GM21786 (cell line): ENCODE data around the gene RAI1.
"Not testable (repeated sequence)": the region's sequence is repeated elsewhere in the genome, so short reads cannot be mapped to it uniquely, and the experiment has no call there.

Experiments
- ATAC-seq: cut with Tn5 transposase; IDR thresholded peaks from one replicate; pipeline ENCODE4 v1.9.1; 2021; ENCODE audit not compliant: unreplicated experiment

The RAI1 gene

GRCh38 chr17:17664064-17664452 lies 17.2 kb upstream of the RAI1 start:
- ATAC-seq: no peak

- ATAC-seq: no peak
Observed at GRCh38 chr17:17665255-17665654, 16.0 kb upstream of the RAI1 start.

- no peak for ATAC-seq
Observed at GRCh38 chr17:17666111-17666714, 15.0 kb upstream of the RAI1 start.

- no peak for ATAC-seq
Observed at GRCh38 chr17:17667231-17667630, 14.0 kb upstream of the RAI1 start.

- no peak for ATAC-seq
Observed at GRCh38 chr17:17667947-17668346, 13.3 kb upstream of the RAI1 start.

GRCh38 chr17:17668358-17668757 lies 12.9 kb upstream of the RAI1 start:
- ATAC-seq: no peak

GRCh38 chr17:17668775-17669579 lies 12.3 kb upstream of the RAI1 start:
- ATAC-seq: no peak

- ATAC-seq: no peak
Observed at GRCh38 chr17:17669580-17670235, 11.6 kb upstream of the RAI1 start.

GRCh38 chr17:17670701-17671305 lies 10.5 kb upstream of the RAI1 start:
- no peak for ATAC-seq

GRCh38 chr17:17671369-17672129 lies 9.7 kb upstream of the RAI1 start:
- ATAC-seq: no peak

GRCh38 chr17:17672453-17673368 lies 8.5 kb upstream of the RAI1 start:
- ATAC-seq: no peak

GRCh38 chr17:17675416-17675815 lies 5.8 kb upstream of the RAI1 start:
- ATAC-seq: no peak

GRCh38 chr17:17675925-17676534 lies 5.2 kb upstream of the RAI1 start:
- no peak for ATAC-seq

GRCh38 chr17:17676752-17677151 lies 4.5 kb upstream of the RAI1 start:
- ATAC-seq: no peak

GRCh38 chr17:17677299-17678040 lies 3.8 kb upstream of the RAI1 start:
- ATAC-seq: no peak

GRCh38 chr17:17678063-17678699 lies 3.1 kb upstream of the RAI1 start:
- ATAC-seq: not testable (repeated sequence)

- no peak for ATAC-seq
Observed at GRCh38 chr17:17679243-17679642, 2.0 kb upstream of the RAI1 start.

- no peak for ATAC-seq
Observed at GRCh38 chr17:17679748-17680147, 1.5 kb upstream of the RAI1 start.
